Transverse colon (tissue), 4 donors: Measurements from ENCODE around the gene CDH26.

Experiments used
- EP300 ChIP-seq: sonication (generic); formaldehyde crosslinking; IDR thresholded peaks from one replicate; pipeline ENCODE4 v1.6.1; 2017; ENCODE audit warnings: antibody characterized with exemption, low read depth
- POLR2A ChIP-seq: fragments of 450-650 bp; IDR thresholded peaks from one replicate; pipeline ENCODE4 v1.6.1; 2016; ENCODE audit warnings: antibody characterized with exemption, mild to moderate bottlenecking, moderate library complexity
- POLR2AphosphoS5 ChIP-seq, 3 donors: sonication (generic); formaldehyde crosslinking; IDR thresholded peaks; one replicate each; pipeline ENCODE4 v1.6.1; 2016; ENCODE audit warnings: antibody characterized with exemption in 3 of 3
- TF ChIP-seq, protein P1 (sequence below), 5 experiments: fragments of 200-600 bp in 3 of 5; fragments of 450-650 bp in 2 of 5; sonication (generic) in 3 of 5; IDR thresholded peaks; 1 replicate in 2 of 5; 2 replicates in 3 of 5; pipeline ENCODE4 v1.5.1; 2016 to 2017; ENCODE audit warnings: antibody characterized with exemption in 5 of 5, inconsistent platforms in 3 of 5, mild to moderate bottlenecking in 2 of 5, moderate library complexity in 1 of 5

- no peak for TF ChIP-seq EP300
- TF ChIP-seq, protein P1, sequence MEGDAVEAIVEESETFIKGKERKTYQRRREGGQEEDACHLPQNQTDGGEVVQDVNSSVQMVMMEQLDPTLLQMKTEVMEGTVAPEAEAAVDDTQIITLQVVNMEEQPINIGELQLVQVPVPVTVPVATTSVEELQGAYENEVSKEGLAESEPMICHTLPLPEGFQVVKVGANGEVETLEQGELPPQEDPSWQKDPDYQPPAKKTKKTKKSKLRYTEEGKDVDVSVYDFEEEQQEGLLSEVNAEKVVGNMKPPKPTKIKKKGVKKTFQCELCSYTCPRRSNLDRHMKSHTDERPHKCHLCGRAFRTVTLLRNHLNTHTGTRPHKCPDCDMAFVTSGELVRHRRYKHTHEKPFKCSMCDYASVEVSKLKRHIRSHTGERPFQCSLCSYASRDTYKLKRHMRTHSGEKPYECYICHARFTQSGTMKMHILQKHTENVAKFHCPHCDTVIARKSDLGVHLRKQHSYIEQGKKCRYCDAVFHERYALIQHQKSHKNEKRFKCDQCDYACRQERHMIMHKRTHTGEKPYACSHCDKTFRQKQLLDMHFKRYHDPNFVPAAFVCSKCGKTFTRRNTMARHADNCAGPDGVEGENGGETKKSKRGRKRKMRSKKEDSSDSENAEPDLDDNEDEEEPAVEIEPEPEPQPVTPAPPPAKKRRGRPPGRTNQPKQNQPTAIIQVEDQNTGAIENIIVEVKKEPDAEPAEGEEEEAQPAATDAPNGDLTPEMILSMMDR (IDR thresholded peaks at IDR 0.05): no peak
- TF ChIP-seq POLR2AphosphoS5 (IDR thresholded peaks at IDR 0.05): no peak
- no peak for TF ChIP-seq POLR2A
These were observed 62.9 kb downstream of the CDH26 start for GRCh38 chr20:60021104-60021503.
